Measurements from ENCODE around the gene SUGCT. TPM values are rescaled to one million over a fixed set of nuclear protein-coding genes. Genes with fewer than 3 reads are reported as not detected.

Gene SUGCT
- total RNA-seq, 2 experiments from 2014 or later: 0.95 to 1.2 TPM

GRCh38 chr7:40571796-40572195 is 437.0 kb downstream of the SUGCT start:
- intact Hi-C loops (cut with DNase I, micrococcal nuclease): no loop called here
- H3K36me3 ChIP-seq (ENCODE audit: insufficient read depth, low read length): no peaks in the 10 kb centered on the region
- Mint-ChIP-seq H3K4me1 (ENCODE audit: low read depth) (no peaks in the 10 kb centered on the region), H3K4me3 (no peak overlapping the region), H3K9me3 (no peaks in the 10 kb centered on the region), H3K36me3 (ENCODE audit: low read depth) (no peaks in the 10 kb centered on the region), H3K27me3 (no peaks in the 10 kb centered on the region), H3K27ac (no peak overlapping the region)
- ATAC-seq (ENCODE audit: poor library complexity) (no peak), DNase-seq (no peak)
- no peaks in the 10 kb centered on the region for H3K27me3 ChIP-seq (ENCODE audit: control insufficient read depth in 1 of 2, insufficient read depth in 2 of 2, low read length in 2 of 2)
- no peak overlapping the region for H3K27ac ChIP-seq (ENCODE audit: low read depth in 1 of 2, low read length in 2 of 2)
- ChIA-PET POLR2A (no interaction called here), CTCF (no interaction called here)
- peaks cover 0 to 6% of the 10 kb centered on the region in 2 experiments for H3K9me3 ChIP-seq (ENCODE audit: control insufficient read depth in 1 of 2, insufficient read depth in 1 of 2, low read length in 2 of 2)
- no peak overlapping the region for H3K4me3 ChIP-seq (ENCODE audit: low read length)
- H3K4me1 ChIP-seq (ENCODE audit: insufficient read depth, low read length): no peaks in the 10 kb centered on the region
- TF ChIP-seq CTCF (IDR thresholded peaks at IDR 0.05): no peak

DNA sequence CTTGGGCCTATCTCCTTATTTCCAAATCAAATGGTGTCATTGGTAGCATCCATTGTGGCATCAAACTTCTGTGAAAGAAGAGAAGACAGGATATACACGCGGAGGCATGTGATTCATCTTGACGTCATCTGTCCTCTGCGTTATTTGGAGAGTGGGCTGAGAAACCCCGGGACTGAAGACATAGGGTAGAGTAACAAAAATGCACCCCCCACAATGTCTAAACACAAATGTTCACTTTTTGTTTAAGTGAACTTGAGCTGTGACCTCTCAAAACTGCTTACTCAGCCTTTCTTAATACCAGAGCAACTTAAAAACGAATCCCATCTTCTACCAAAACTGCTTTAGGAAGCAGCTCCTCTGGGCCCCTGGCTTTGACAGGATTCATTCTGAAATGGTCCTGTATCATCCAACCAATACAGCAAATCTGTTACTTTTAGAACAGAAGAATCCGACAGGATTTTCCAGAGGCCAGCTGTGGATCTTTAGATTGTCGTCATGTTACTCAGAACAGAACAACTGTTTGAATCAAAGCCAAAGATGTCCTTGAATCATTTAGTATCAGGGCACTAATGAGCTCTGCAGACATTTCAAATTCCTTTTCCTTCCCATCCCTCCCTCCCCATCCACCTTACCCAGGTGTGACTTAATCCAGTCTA is 438.1 kb downstream of the SUGCT start:
- no peaks in the 10 kb centered on the region for H3K36me3 Mint-ChIP-seq (ENCODE audit: low read depth)
- POLR2A ChIA-PET: no interaction called here
- no peaks in the 10 kb centered on the region for H3K27me3 Mint-ChIP-seq

GRCh38 chr7:40579401-40579800 is 444.6 kb downstream of the SUGCT start:
- no peaks in the 10 kb centered on the region for H3K36me3 ChIP-seq (ENCODE audit: insufficient read depth, low read length)
- no peak overlapping the region for H3K27ac ChIP-seq (ENCODE audit: low read depth in 1 of 2, low read length in 2 of 2)
- no peaks in the 10 kb centered on the region for H3K27me3 ChIP-seq (ENCODE audit: control insufficient read depth in 1 of 2, insufficient read depth in 2 of 2, low read length in 2 of 2)
- ATAC-seq (ENCODE audit: poor library complexity) (no peak), DNase-seq (no peak)
- TF ChIP-seq CTCF (IDR thresholded peaks at IDR 0.05): no peak
- H3K9me3 ChIP-seq (ENCODE audit: control insufficient read depth in 1 of 2, insufficient read depth in 1 of 2, low read length in 2 of 2): peaks cover 0 to 3% of the 10 kb centered on the region in 2 experiments
- no peaks in the 10 kb centered on the region for H3K4me1 ChIP-seq (ENCODE audit: insufficient read depth, low read length)
- intact Hi-C loops (cut with DNase I, micrococcal nuclease): no loop called here
- H3K4me1 Mint-ChIP-seq (ENCODE audit: low read depth): no peaks in the 10 kb centered on the region
- POLR2A ChIA-PET: no interaction called here
- no peaks in the 10 kb centered on the region for H3K27me3 Mint-ChIP-seq
- no peak overlapping the region for H3K4me3 Mint-ChIP-seq
- peaks cover 6% of the 10 kb centered on the region for H3K9me3 Mint-ChIP-seq
- CTCF ChIA-PET: no interaction called here
- no peak overlapping the region for H3K4me3 ChIP-seq (ENCODE audit: low read length)
- no peak overlapping the region for H3K27ac Mint-ChIP-seq
- H3K36me3 Mint-ChIP-seq (ENCODE audit: low read depth): no peaks in the 10 kb centered on the region

More for the DNA sequence above, 438.1 kb downstream of the SUGCT start:
- no peak overlapping the region for H3K27ac ChIP-seq (ENCODE audit: low read depth in 1 of 2, low read length in 2 of 2)
- no peak for DNase-seq
- no peaks in the 10 kb centered on the region for H3K4me1 Mint-ChIP-seq (ENCODE audit: low read depth)
- no peak for ATAC-seq (ENCODE audit: poor library complexity)
- no peak overlapping the region for H3K27ac Mint-ChIP-seq
- CTCF ChIA-PET: no interaction called here
- H3K4me3 Mint-ChIP-seq: no peak overlapping the region
- H3K9me3 ChIP-seq (ENCODE audit: control insufficient read depth in 1 of 2, insufficient read depth in 1 of 2, low read length in 2 of 2): peaks cover 0 to 6% of the 10 kb centered on the region in 2 experiments
- no peak for TF ChIP-seq CTCF (IDR thresholded peaks at IDR 0.05)
- no peaks in the 10 kb centered on the region for H3K4me1 ChIP-seq (ENCODE audit: insufficient read depth, low read length)
- H3K4me3 ChIP-seq (ENCODE audit: low read length): no peak overlapping the region
- H3K27me3 ChIP-seq (ENCODE audit: control insufficient read depth in 1 of 2, insufficient read depth in 2 of 2, low read length in 2 of 2): no peaks in the 10 kb centered on the region
- intact Hi-C loops (cut with DNase I, micrococcal nuclease): no loop called here
- no peaks in the 10 kb centered on the region for H3K36me3 ChIP-seq (ENCODE audit: insufficient read depth, low read length)
- H3K9me3 Mint-ChIP-seq: peaks cover 6% of the 10 kb centered on the region
